ENCODE data around the gene NUP205.

DNA sequence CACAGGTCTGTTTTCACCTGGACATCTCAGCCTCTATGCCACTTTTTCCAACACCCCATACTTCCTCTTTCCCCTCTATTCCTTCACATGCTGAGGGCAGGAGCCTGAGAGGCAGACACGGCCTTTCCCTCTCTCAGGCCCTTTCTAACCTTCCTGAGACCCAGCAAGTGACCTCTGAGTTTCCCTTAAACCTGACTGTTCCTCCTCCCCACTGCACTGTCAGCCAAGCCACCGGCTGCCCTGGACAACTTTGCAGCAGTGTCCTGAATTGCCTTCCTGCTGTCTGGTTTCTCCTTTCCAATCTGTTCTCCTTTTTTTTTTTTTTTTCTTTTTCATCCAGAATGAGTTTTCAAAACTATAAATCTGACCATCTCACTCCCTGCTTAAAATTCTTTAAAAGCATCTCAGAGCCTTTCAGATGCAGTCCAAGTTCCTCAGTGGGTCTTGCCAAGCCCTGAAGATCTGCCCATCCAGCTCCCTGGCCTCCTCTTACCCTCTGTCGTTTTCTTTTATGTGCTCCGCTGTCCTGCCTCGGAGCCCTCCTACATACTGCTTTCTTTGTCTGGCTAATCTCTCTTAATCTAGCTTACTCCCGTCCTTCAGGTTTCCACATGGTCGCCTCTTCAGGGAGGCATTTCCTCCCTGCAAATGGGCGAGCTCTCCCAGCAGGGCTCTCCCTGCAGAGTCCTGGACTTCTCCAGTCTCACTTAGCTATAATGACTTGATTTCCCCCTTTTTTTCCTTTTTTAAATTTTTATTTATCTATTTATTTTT lies 139.7 kb downstream of the NUP205 start:
- TF ChIP-seq GATA2 (IDR thresholded peaks at IDR 0.05; ENCODE audit: low read depth, low read length), result no peak
- TF ChIP-seq GATA3 (IDR thresholded peaks at IDR 0.05; ENCODE audit: low read depth, low read length), result no peak
